HepG2 (cell line): ENCODE measurements around the gene NRAP. TPM values are rescaled to one million over a fixed set of nuclear protein-coding genes. Genes with fewer than 3 reads are reported as not detected.

Experiments
- ATAC-seq: fragments of 200-7000 bp; cut with Tn5 transposase; 3 replicates; pipeline ENCODE4 v1.9.1; 2020; ENCODE audit warnings: mild to moderate bottlenecking, moderate library complexity
- BruUV-seq: library from RNA; stranded (reverse); fragments of 400-500 nt; replicated peaks from 2 replicates; lab custom pipeline; 2021; lab: Mats Ljungman, UMichigan
- CTCF ChIA-PET: fragments of 300-600 bp; formaldehyde crosslinking; extraction: SDS; loops from one replicate; lab custom pipeline; 2021; ENCODE audit warnings: low total read pairs, inconsistent platforms, low intra/inter-chr PET ratio; lab: Yijun Ruan, JAX
- POLR2A ChIA-PET: fragments of 350-600 bp; sonication (Branson Sonifier 250); formaldehyde crosslinking; loops from one replicate; lab custom pipeline; 2020; ENCODE audit warnings: antibody characterized with exemption, inconsistent platforms; lab: Yijun Ruan, JAX
- DNase-seq: peaks from one replicate; pipeline ENCODE4 v3.0.0-alpha.2; 2015; ENCODE audit warnings: low spot score
- FAIRE-seq: peaks from 3 replicates; lab custom pipeline; 2011; peaks lifted over from hg19 to GRCh38; lab: Jason Lieb, UNC
- H2AFZ ChIP-seq: one replicate; pipeline ENCODE4 v1.6.1; 2011; ENCODE audit warnings: low read length, inconsistent platforms
- H3K27ac ChIP-seq: fragments of 300-600 bp; 3 replicates; pipeline ENCODE4 v1.8.0; 2011; ENCODE audit warnings: mixed run types, mild to moderate bottlenecking, mixed read lengths, low read length, inconsistent platforms; ENCODE audit not compliant: insufficient read depth; ENCODE audit errors: extremely low read length
- H3K27me3 ChIP-seq, 2 experiments: fragments of 200-600 bp in 1 of 2; 2 replicates in 1 of 2; 3 replicates in 1 of 2; pipeline versions ENCODE4 v1.6.0 to v1.8.0; 2011; ENCODE audit warnings: low read length in 2 of 2, mild to moderate bottlenecking in 2 of 2, moderate library complexity in 2 of 2, inconsistent platforms in 1 of 2; ENCODE audit not compliant: insufficient read depth in 2 of 2, control insufficient read depth in 1 of 2
- H3K36me3 ChIP-seq, 2 experiments: fragments of 200-600 bp in 1 of 2; replicated peaks in 1 of 2; 2 replicates in 1 of 2; 3 replicates in 1 of 2; pipeline versions ENCODE4 v1.5.1 to v1.8.0; 2011; ENCODE audit warnings: low read length in 2 of 2, inconsistent platforms in 1 of 2; ENCODE audit not compliant: insufficient read depth in 2 of 2, control insufficient read depth in 1 of 2
- H3K4me1 ChIP-seq: 2 replicates; pipeline ENCODE4 v1.5.1; 2012; ENCODE audit warnings: low read length, inconsistent platforms; ENCODE audit not compliant: insufficient read depth
- H3K4me2 ChIP-seq: 2 replicates; pipeline ENCODE4 v1.6.0; 2011; ENCODE audit warnings: low read depth, low read length, inconsistent platforms
- H3K4me3 ChIP-seq, 3 experiments: fragments of 200-600 bp in 1 of 3; sonication (generic), shearing (Covaris generic) in 1 of 3; replicated peaks in 1 of 3; 2 replicates each; pipeline ENCODE4 v1.5.1; 2011 to 2016; ENCODE audit warnings: low read length in 3 of 3, inconsistent platforms in 2 of 3, low read depth in 2 of 3, mild to moderate bottlenecking in 2 of 3, control low read depth in 1 of 3, mixed read lengths in 1 of 3; ENCODE audit not compliant: insufficient read depth in 1 of 3
- H3K79me2 ChIP-seq: one replicate; pipeline ENCODE4 v1.6.1; 2011; ENCODE audit warnings: low read length, inconsistent platforms; ENCODE audit not compliant: insufficient read depth
- H3K9ac ChIP-seq: 2 replicates; pipeline ENCODE4 v1.6.0; 2011; ENCODE audit warnings: mild to moderate bottlenecking, low read depth, low read length, inconsistent platforms; ENCODE audit not compliant: insufficient read depth
- H3K9me3 ChIP-seq: 2 replicates; pipeline ENCODE4 v1.5.1; 2012; ENCODE audit warnings: mild to moderate bottlenecking, low read length
- H4K20me1 ChIP-seq: 2 replicates; pipeline ENCODE4 v1.6.0; 2011; ENCODE audit warnings: inconsistent platforms, mild to moderate bottlenecking, low read length, moderate library complexity; ENCODE audit not compliant: insufficient read depth
- KAT8 ChIP-seq: IDR thresholded peaks from 2 replicates; pipeline ENCODE4 v1.6.1; 2016; ENCODE audit warnings: missing genetic modification reagents, missing compliant biosample characterization
- MYNN ChIP-seq: sonication (generic); formaldehyde crosslinking; IDR thresholded peaks from 2 replicates; pipeline ENCODE4 v1.4.0; 2020; ENCODE audit warnings: mild to moderate bottlenecking, low read depth, missing genetic modification reagents
- NR2F6 ChIP-seq, 2 experiments: IDR thresholded peaks; 2 replicates each; pipeline ENCODE4 v1.6.1; 2016; ENCODE audit warnings: antibody characterized with exemption in 1 of 2, mild to moderate bottlenecking in 1 of 2
- WIZ ChIP-seq: sonication (generic); formaldehyde crosslinking; IDR thresholded peaks from 2 replicates; pipeline ENCODE4 v1.5.1; 2020; ENCODE audit warnings: mild to moderate bottlenecking, missing genetic modification reagents
- ZBTB7B ChIP-seq: sonication (generic); formaldehyde crosslinking; IDR thresholded peaks from 2 replicates; pipeline ENCODE4 v1.4.0; 2020; ENCODE audit warnings: missing genetic modification reagents
- ZNF619 ChIP-seq: sonication (generic); formaldehyde crosslinking; IDR thresholded peaks from 2 replicates; pipeline ENCODE4 v1.4.0; 2020; ENCODE audit warnings: mild to moderate bottlenecking, missing genetic modification reagents
- ZNF672 ChIP-seq: sonication (generic); formaldehyde crosslinking; IDR thresholded peaks from 2 replicates; pipeline ENCODE4 v1.8.1; 2022; ENCODE audit warnings: missing genetic modification reagents
- WGBS: methylation state at CpG from one replicate; pipeline ENCODE4 v1.1.6; 2017; ENCODE audit warnings: low lambda C conversion rate; 5-methylcytosine and 5-hydroxymethylcytosine counted together
- in situ Hi-C: cut with HindIII; loops from 2 replicates; pipeline ENCODE4 v1.10.0; 2017; ENCODE audit warnings: low pct_unique_long_range_greater_than_20kb; ENCODE audit not compliant: extremely low pct_ligation_motif_present
- intact Hi-C: fragments of 100-400 bp; cut with micrococcal nuclease; formaldehyde crosslinking; loops from one replicate; pipeline ENCODE4 v1.10.0; 2022; ENCODE audit not compliant: unreplicated experiment
- polyA plus RNA-seq, 8 experiments: library from polyadenylated mRNA; depleted of rRNA in 3 of 8; stranded (reverse) in 7 of 8; unstranded in 1 of 8; fragments of >200 nt; fragmentation: Illumina TruSeq in 4 of 8; extraction: Trizol in 4 of 8; gene quantifications; 2 replicates each; pipeline versions ENCODE4 v1.2.1 to v1.2.3, GENCODE V29; 2011 to 2016; ENCODE audit warnings: low read depth in 4 of 8, missing spikeins in 1 of 8, mixed read lengths in 1 of 8; ENCODE audit not compliant: insufficient read depth in 1 of 8
- total RNA-seq, 5 experiments: library from RNA; depleted of rRNA; stranded (reverse); fragments of >200 nt; fragmentation: Illumina TruSeq; extraction: Trizol; gene quantifications; 2 replicates each; pipeline ENCODE4 v1.2.3, GENCODE V29; 2016; ENCODE audit warnings: low read depth in 1 of 5
- TF ChIP-seq, protein P1 (sequence below): sonication (generic); formaldehyde crosslinking; IDR thresholded peaks from 2 replicates; pipeline ENCODE4 v1.4.0; 2020; ENCODE audit warnings: missing genetic modification reagents
- TF ChIP-seq, protein P2 (sequence below): IDR thresholded peaks from 2 replicates; pipeline ENCODE4 v1.6.1; 2016; ENCODE audit warnings: low read depth, control low read depth
- TF ChIP-seq, protein P3 (sequence below): sonication (generic); formaldehyde crosslinking; IDR thresholded peaks from 2 replicates; pipeline ENCODE4 v1.4.0; 2020; ENCODE audit warnings: mild to moderate bottlenecking, missing genetic modification reagents

The NRAP gene
- total and polyA plus RNA-seq, 2 of the 13 experiments (the other 11 are each of a cell fraction or from before 2014, with no cell fraction given) = not detected

DNA sequence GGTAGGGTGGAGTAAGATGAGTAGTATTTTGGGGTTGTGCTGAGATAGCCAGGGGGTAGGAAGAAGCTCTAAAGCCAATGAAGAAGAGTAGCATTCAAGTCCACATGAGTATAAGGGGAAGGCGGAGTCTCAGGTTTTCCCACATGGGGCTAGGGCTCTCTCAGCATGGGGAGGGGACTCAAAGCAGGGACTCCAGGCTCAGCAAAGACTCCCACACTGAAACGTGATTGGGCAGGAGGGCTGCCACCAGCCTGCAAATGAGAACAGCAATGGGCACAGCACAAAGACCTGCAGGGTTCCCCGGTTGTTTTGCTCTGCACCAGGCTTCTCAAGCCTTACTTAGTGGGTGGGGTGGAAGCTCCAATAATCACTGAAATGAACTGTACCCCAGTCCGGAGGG, 1.5 kb upstream of the NRAP start:
- intact Hi-C loops (no loop called here), in situ Hi-C loops (no loop called here)
- H3K4me3 ChIP-seq = no peak overlapping the region
- BruUV-seq = no TSS peak
- no peaks in the 10 kb centered on the region for H3K4me1 ChIP-seq
- 0 out of 5 replicates have a peak, but pooled peaks cover 0 to 3% of the 10 kb centered on the region in 2 experiments for H3K27me3 ChIP-seq
- ATAC-seq (no peak), FAIRE-seq (no peak), DNase-seq (no peak)
- no peaks in the 10 kb centered on the region for H3K9me3 ChIP-seq
- no peaks in the 10 kb centered on the region for H3K79me2 ChIP-seq
- ChIA-PET CTCF (no interaction called here), POLR2A (no interaction called here)
- no peak overlapping the region for H3K9ac ChIP-seq
- H3K36me3 ChIP-seq = no peaks in the 10 kb centered on the region
- WGBS = 49% methylated on average over 4 of the region's 4 CpGs
- H4K20me1 ChIP-seq = no peaks in the 10 kb centered on the region
- H3K27ac ChIP-seq = no peak overlapping the region
- H3K4me2 ChIP-seq = no peak overlapping the region
- H2AFZ ChIP-seq = no peak overlapping the region
- TF ChIP-seq KAT8 = no peak
- no peak for TF ChIP-seq NR2F6 (IDR thresholded peaks at IDR 0.05)
- no peak for TF ChIP-seq NR2F6 (CRISPR knock-in tag; IDR thresholded peaks at IDR 0.05)
- no peak for TF ChIP-seq ZBTB7B (CRISPR knock-in tag)
- TF ChIP-seq ZNF672 (CRISPR knock-in tag) = no peak
- TF ChIP-seq WIZ (CRISPR knock-in tag) = no peak
- no peak for TF ChIP-seq ZNF619 (CRISPR knock-in tag)
- TF ChIP-seq, protein P1, sequence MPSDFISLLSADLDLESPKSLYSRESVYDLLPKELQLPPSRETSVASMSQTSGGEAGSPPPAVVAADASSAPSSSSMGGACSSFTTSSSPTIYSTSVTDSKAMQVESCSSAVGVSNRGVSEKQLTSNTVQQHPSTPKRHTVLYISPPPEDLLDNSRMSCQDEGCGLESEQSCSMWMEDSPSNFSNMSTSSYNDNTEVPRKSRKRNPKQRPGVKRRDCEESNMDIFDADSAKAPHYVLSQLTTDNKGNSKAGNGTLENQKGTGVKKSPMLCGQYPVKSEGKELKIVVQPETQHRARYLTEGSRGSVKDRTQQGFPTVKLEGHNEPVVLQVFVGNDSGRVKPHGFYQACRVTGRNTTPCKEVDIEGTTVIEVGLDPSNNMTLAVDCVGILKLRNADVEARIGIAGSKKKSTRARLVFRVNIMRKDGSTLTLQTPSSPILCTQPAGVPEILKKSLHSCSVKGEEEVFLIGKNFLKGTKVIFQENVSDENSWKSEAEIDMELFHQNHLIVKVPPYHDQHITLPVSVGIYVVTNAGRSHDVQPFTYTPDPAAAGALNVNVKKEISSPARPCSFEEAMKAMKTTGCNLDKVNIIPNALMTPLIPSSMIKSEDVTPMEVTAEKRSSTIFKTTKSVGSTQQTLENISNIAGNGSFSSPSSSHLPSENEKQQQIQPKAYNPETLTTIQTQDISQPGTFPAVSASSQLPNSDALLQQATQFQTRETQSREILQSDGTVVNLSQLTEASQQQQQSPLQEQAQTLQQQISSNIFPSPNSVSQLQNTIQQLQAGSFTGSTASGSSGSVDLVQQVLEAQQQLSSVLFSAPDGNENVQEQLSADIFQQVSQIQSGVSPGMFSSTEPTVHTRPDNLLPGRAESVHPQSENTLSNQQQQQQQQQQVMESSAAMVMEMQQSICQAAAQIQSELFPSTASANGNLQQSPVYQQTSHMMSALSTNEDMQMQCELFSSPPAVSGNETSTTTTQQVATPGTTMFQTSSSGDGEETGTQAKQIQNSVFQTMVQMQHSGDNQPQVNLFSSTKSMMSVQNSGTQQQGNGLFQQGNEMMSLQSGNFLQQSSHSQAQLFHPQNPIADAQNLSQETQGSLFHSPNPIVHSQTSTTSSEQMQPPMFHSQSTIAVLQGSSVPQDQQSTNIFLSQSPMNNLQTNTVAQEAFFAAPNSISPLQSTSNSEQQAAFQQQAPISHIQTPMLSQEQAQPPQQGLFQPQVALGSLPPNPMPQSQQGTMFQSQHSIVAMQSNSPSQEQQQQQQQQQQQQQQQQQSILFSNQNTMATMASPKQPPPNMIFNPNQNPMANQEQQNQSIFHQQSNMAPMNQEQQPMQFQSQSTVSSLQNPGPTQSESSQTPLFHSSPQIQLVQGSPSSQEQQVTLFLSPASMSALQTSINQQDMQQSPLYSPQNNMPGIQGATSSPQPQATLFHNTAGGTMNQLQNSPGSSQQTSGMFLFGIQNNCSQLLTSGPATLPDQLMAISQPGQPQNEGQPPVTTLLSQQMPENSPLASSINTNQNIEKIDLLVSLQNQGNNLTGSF = no peak
- TF ChIP-seq, protein P2, sequence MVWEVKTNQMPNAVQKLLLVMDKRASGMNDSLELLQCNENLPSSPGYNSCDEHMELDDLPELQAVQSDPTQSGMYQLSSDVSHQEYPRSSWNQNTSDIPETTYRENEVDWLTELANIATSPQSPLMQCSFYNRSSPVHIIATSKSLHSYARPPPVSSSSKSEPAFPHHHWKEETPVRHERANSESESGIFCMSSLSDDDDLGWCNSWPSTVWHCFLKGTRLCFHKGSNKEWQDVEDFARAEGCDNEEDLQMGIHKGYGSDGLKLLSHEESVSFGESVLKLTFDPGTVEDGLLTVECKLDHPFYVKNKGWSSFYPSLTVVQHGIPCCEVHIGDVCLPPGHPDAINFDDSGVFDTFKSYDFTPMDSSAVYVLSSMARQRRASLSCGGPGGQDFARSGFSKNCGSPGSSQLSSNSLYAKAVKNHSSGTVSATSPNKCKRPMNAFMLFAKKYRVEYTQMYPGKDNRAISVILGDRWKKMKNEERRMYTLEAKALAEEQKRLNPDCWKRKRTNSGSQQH = no peak
- TF ChIP-seq MYNN = no peak
- TF ChIP-seq, protein P3, sequence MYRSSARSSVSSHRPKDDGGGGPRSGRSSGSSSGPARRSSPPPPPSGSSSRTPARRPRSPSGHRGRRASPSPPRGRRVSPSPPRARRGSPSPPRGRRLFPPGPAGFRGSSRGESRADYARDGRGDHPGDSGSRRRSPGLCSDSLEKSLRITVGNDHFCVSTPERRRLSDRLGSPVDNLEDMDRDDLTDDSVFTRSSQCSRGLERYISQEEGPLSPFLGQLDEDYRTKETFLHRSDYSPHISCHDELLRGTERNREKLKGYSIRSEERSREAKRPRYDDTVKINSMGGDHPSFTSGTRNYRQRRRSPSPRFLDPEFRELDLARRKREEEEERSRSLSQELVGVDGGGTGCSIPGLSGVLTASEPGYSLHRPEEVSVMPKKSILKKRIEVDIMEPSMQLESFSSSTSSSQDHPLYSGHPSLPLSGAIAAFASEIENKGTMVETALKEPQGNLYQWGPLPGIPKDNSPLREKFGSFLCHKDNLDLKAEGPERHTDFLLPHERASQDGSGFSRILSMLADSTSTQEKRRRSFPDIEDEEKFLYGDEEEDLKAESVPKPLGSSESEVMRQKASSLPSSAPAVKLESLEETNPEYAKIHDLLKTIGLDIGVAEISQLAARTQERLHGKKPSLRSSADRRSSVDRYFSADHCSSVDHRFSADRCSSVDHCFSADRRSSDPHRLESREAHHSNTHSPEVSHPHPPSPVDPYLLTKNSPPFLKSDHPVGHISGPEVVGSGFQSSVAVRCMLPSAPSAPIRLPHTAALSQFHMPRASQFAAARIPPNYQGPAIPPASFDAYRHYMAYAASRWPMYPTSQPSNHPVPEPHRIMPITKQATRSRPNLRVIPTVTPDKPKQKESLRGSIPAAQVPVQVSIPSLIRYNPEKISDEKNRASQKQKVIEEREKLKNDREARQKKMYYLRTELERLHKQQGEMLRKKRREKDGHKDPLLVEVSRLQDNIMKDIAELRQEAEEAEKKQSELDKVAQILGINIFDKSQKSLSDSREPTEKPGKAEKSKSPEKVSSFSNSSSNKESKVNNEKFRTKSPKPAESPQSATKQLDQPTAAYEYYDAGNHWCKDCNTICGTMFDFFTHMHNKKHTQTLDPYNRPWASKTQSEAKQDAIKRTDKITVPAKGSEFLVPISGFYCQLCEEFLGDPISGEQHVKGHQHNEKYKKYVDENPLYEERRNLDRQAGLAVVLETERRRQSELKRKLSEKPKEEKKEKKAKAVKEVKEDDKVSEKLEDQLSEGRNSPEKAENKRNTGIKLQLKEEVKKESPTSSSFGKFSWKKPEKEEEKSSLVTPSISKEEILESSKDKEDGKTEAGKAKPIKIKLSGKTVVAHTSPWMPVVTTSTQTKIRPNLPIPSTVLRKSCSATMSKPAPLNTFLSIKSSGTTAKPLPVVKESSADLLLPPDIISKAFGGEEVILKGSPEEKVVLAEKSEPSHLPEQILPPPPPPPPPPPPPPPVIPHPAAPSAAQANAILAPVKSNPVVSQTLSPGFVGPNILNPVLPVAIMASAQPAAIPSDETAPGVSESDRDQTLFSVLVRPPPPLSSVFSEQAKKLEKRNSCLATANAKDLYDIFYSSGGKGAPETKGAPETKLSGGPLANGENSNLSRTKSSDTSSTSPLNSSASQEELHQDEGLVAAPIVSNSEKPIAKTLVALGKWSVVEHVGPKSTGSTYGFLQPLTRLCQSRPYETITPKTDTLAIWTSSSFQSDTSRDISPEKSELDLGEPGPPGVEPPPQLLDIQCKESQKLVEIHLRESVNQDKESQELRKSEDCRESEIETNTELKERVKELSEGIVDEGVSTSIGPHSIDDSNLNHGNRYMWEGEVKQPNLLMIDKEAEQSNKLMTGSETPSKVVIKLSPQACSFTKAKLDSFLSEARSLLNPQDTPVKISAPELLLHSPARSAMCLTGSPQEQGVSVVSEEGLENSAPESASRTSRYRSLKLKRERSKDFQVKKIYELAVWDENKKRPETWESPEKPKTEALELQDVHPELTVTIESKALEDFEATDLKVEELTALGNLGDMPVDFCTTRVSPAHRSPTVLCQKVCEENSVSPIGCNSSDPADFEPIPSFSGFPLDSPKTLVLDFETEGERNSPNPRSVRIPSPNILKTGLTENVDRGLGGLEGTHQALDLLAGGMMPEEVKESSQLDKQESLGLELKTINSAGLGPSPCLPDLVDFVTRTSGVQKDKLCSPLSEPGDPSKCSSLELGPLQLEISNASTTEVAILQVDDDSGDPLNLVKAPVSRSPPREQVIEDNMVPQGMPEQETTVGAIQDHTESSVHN = no peak
